HG03439 (cell line): ENCODE measurements around the gene TXNL4A.
"Not testable (repeated sequence)": the region's sequence is repeated elsewhere in the genome, so short reads cannot be mapped to it uniquely, and the experiment has no call there.

Source experiments
- ATAC-seq: cut with Tn5 transposase; IDR thresholded peaks from one replicate; pipeline ENCODE4 v1.9.1; 2021; ENCODE audit warnings: mild to moderate bottlenecking, moderate library complexity; ENCODE audit not compliant: unreplicated experiment

Gene TXNL4A

DNA sequence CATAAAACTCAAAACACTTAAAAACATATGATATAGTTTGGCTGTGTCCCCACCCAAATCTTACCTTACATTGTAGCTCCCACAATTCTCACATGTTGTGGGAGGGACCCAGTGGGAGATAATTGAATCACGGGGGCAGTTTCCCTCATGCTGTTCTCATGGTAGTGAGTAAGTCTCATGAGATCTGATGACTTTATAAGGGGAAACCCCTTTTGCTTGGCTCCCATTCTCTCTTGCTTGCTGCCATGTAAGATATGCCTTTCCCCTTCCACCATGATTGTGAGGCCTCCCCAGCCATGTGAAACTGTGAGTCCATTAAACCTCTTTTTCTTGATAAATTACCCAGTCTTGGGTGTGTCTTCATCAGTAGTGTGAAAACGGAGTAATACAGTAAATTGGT is 11.3 kb upstream of the TXNL4A start:
- not testable (repeated sequence) for ATAC-seq

DNA sequence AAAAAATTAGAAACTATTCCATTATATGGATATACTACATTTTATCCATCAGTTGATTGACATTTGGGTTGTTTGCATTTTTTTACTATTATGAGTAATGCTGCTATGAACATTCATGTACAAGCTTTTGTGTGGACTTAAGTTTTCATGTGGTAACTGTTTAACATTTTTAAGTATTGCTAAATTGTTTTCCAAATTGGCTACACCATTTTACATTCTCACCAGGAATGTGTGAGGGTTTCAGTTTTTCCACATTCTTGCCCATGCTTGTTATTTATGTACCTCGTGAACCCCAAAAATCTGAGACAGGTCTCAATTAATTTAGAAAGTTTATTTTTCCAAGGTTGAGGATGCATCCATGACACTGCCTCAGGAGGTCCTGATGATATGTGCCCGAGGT is 3.1 kb upstream of the TXNL4A start:
- no peak for ATAC-seq

DNA sequence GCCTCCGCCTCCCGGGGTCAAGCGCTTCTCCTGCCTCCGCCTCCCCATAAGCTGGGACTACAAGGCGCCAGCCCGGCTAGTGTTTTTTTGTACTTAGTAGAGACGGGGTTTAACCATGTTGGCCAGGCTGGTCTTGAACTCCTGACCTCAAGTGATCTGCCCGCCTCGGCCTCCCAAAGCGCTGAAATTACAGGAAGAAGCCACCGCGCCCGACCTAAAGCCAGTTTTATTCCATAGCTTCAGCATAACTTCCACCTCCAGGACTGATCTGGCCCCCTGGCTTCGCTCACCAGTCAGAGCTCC is 783 bp upstream of the TXNL4A start:
- no peak for ATAC-seq

DNA sequence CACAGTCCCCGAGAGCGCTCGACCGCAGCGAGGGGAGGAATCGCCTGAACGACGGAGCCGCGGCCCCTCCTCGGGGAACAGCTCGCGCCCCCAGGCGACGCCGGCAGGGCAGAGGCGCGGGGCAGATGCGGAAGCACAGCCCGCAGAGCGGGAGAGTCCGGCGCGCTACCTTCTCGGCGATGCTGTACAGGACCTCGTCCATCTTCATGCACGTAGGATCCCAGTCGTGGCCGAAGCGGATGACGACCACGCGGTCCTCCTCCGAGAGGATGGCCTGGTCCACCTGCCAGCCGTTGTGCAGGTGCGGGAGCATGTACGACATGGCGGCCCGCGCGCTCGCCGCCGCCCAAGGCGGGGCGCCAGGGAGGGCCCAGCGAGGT is 302 bp downstream of the TXNL4A start:
- ATAC-seq, result peak; percentile 62

DNA sequence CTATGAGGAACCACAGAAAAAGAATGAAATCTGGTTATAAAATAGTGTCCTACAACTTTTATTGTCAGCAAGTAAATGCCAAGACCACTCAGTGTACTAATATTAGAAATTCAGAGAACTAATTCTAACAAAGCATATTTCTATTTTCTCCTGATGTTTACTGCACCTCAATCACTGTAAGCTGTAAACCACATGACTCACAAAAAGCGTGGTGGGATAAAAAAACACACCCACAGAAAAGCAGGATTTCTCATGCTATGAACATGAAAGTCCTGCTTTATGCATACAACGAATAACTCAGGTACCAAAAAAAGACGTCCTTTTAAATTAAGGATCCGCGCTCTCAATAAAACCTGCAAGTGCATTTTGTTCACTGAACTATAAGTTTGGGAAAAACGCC is 797 bp downstream of the TXNL4A start:
- ATAC-seq, result no peak

DNA sequence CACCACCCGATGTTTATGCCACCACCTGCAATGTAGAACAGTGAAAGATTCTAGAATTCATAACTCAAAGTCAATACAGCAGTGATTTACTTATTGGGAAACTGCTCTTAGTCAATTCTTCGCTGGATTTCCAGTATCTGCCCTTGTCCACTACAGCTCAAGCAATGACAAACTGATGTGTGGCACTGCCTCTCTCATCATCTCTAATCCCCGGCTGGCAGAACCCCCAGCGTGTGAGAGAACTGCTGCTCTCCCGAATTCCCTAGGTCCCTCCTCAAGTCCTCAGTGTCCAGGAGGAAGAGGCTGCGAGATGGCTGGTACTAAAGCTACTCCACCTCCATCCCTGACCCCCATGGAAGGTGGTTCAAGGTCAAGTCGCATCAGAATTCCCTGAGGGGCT is 1.6 kb downstream of the TXNL4A start:
- no peak for ATAC-seq

DNA sequence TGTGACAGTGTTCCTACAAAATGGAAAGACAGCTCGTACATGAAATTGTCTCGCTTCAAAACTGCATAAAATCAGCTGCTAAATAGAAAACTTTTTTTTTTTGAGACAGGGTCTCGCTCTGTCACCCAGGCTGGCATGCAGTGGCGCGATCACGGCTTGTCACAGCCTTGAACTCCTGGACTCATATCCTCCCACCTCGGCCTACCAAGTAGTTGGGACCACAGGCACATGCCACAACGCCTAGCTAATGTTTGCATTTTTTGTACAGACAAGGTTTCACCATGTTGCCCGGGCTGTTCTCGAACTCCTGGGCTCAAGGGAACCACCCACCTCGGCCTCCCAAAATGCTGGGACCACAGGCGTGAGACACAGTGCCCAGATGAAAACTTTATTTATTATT is 3.2 kb downstream of the TXNL4A start:
- no peak for ATAC-seq

DNA sequence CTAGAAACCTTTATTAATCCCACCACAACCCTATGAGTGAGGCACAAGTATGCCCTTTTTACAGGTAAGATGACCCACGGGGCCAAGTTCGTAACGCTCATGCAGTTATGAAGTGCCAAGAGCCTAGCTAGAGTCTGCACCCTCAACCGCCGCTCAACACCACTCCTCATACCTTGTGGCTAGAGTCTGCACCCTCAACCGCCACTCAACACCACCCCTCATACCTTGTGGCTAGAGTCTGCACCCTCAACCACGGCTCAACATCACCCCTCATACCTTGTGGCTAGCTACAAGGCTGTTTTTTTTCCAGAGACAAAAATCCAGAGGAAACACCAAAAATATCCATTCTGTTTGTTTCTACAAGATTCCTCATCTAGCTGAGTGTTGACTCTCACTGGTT is 4.6 kb downstream of the TXNL4A start:
- ATAC-seq, result no peak

DNA sequence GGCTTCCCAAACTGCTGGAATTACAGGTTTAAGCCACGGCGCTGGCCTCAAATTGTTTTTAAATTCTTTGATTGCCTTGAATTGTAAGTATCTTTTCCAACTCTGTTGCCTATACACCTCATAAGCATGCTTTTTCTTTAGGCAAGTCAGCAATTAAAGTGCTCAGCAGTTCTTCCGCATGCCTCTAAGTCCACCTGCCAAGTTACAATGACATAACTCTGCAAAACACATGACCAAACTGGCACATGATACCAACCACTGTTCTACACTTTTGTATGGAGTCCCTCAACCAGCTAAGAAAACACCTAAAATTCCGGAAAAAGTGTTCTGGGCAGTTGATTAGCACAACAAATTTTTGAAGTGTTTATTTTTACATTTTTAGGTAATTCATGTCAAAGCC is 5.1 kb downstream of the TXNL4A start:
- ATAC-seq, result no peak

DNA sequence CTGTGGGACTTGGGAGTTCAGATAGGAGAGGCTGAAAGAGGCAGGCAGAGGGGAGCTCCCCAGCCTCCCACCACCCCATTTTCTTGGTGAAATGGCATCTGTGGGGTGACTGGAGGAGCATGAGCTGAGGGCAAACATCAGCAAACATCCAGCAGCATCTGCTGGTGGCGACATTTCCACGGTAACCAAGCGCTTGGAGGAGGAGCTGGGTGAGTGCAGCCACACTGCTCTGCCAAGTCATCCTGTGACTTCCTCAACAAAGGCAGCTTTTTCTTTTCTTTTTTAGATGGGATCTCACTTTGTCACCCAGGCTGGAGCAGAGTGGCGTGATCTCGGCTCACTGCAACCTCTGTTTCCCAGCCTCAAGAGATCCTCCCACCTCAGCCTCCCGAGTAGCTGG is 5.6 kb downstream of the TXNL4A start:
- ATAC-seq, result no peak

DNA sequence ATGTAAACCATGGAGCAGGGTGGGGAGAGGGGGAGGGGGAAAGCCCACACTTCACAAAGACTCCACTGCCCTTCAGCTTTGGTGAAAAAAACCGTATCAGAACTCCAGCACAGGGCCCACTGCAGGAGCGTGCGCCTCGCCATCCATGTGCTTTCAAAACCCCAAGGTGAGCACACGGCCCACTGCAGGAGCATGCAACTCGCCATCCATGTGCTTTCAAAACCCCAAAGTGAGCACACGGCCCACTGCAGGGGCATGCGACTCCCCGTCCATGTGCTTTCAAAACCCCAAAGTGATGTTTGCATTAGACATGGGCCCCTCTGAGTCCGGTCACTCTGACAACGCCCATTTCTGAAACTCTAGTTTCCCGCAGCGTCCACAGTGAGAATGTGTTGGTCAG is 7.8 kb downstream of the TXNL4A start:
- no peak for ATAC-seq

DNA sequence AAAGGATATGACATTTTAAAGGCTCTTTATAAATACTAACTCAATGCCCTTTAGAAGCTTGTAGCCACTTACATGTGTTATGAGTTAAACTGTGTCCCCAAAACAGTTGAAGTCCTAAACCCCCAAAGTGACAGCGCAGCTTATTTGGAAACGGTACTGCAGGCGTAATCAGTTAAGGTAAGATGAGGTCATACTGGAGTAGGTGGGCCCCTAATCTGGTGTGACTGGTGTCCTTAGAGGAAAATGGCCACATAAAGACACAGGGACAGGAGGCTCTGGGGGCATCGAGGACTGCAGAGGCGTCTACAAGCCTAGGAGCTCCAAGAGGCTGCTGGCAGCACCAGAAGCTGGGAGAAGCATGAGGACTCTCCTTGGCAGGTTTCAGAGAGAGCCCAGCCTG is 8.5 kb downstream of the TXNL4A start:
- no peak for ATAC-seq

DNA sequence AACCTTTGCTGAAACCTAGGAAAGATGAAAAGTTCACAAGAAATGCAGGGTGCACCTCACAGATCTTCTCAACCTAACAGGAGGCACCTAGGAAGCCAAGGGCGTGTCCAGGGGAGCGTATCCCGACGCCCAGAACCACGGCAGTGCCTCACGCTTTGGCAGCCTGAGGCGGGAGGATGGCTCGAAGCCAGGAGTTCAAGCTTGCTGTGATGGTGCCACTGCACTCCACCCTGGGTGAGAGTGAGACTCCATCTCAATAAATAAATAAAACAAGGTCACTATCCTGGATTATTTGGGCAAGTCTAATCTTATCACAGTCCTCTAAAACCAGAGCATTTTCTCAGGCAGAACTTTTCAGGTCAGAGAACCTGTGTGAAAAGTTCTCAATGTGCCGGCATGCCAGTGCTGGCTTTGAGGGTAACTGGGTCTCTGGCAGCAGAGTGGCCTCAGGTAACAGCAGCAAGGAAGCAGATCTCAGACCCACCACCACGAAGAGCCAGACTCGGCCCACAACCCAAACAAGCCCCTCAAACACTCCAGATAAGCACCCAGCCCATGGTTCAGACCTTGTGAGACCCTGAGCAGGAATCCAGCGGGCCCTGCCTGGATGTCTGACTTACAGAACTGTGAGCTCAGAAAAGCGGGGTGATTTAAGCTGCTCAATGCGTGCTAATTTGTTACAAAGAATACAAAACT is 12.2 kb downstream of the TXNL4A start:
- no peak for ATAC-seq

DNA sequence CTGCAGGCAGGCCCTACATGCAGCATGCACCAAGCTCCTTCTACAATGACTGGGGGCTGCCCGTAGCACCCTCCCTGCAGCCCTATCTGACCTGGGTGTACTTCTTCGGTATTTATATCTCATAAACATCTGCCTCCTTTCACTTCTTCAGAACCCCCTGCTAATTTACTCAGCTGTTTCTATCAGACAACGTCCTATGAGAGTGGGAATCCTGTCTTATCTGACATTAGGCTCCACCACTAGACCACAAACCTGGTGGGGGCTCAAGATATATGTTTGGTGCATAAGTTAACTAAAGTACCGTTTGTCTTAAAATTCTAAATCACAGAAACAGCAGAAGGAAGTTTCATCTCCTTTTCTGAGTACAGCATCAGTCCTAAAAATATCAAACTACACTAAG is 13.3 kb downstream of the TXNL4A start:
- no peak for ATAC-seq

DNA sequence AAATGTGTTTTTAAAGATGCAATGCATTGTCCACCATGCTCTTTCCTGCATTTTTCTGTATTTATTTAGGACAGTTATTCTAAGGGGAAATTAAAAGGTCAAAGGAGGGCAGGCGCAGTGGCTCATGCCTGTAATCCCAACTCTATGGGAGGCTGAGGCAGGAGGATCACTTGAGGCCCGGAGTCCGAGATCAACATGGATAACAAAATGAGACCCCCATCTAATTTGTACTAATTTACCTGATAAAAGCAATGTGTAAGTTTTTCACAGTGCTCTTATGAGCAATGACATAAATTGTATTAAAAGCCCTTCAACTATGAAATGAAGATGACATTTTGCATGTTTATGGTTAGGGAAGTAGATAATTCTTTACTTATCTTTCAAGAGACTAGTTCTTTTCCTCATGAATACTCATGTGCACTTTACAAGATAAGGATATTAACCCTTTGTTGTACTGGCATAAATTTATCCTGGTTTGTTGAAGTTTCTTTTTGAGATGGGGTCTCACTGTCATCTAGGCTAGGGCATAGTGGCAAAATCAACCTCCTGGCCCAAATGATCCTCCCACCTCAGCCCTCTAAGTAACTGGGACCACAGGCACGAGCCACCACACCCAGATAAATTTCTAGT is 14.2 kb downstream of the TXNL4A start:
- no peak for ATAC-seq

DNA sequence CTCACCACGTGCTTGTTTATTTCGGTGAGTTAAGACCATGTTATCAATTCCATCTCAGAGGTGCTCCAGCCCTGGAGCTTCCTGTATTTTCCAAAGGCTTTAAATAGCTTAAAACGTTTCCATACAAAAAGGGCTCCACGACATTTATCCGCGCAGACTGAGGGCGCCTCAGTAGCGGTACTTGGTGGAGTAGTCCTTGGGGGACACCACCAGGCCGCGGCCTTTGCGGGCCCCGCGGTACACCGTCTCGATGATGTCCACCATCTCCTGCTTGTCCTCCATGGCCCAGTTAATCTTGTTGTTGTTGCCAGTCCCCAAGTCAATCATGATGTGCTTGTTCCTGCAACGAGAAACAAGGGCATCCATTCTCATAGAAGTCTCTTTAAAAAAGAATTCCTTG is 14.8 kb downstream of the TXNL4A start:
- no peak for ATAC-seq

DNA sequence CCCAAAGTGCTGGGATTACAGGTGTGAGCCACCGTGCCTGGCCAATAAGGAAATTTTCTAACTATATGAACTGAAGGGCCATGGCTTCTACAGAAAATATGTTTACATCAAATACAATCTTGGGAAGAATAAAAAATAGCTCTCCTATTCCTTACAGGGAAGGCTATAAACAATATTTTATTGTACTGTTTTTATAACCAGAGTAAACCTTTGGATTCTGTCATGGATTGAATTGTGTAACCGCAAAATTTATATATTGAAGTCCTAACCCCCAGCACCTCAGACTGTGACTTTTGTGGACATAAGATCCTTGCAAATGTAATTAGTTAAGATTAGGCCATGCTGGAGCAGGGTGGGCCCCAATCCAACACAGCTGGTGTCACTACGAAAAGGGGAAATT is 15.6 kb downstream of the TXNL4A start:
- no peak for ATAC-seq

DNA sequence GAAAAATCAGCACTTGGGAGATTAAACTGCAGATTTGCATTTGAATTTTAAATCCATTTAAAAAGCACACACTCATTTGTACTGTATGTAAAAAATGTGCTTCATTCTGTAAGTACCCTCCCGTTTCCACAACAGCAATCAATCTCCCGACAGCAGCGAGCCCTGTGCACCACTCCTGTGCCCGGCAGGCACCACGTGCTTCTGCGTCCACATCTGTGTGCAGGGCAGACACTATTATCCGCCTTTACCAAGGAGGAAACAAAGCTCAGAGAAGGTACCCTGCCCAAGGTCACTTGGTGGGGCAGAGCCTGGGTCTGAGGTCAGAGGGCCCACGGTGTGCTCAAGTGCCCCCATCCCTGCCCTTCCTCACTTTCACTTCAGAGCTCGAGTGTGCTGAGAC is 16.4 kb downstream of the TXNL4A start:
- no peak for ATAC-seq

DNA sequence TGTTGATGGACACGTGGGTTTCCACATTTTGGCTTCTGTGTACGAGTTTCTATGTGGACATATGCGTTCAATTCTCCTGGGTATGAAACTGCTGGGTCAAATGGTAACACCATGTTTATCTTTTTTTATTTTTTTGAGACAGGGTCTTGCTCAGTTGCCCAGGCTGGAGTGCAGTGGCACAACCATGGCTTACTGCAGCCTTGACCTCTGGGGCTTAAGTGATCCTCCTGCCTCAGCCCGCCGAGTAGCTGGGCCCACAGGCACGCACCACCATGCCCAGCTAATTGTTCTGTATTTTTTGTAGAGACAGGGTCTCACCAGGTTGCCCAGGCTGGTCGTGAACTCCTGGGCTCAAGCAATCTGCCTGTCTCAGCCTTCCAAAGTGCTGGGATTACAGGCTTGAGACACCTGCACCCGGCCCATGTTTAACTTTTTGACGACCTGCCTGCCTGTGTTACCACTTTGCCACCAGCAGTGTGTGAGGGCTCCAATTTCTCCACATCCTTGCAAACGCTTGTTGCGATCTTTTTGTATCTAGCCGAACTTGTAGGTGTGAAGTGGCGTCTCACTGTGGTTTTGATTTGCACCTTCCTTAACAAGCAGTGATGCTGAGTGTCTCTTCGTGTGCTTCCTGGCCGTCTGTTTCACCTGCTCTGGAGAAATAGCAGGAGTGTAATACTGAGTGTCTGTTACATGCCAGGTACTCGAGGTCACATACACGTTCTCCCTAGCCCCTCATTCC is 17.0 kb downstream of the TXNL4A start:
- ATAC-seq, result no peak

DNA sequence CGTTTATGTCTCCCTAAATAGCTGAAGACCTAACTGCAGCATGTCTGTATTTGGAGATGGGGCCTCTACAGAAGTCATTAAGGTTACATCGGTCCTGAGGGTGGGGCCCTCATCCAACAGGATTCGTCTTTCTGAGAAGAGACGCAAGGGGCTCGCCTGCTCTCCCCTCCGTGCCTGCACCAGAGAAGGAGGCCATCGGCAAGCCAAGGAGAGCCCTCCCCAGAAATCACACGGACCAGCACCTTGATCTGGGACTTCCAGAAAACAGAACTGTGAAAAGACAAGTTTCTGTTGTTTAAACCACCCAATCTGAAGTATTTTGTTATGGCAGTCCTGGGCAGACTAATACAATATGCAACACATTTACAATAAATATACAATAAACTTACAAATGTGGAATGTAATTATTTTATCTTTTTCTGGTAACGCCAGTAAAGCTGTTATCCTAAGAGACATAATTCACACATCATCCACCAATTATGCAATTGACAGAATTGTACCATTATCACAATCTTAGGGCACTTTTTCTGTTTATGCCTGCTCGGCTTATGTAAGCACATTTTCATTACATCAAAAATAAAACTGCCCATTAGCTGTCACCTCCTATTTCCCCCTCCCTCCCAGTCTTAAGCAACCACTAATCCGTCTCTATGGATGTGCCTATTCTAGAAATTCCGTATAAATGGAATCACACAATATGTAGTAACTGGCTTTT is 17.8 kb downstream of the TXNL4A start:
- ATAC-seq, result no peak

DNA sequence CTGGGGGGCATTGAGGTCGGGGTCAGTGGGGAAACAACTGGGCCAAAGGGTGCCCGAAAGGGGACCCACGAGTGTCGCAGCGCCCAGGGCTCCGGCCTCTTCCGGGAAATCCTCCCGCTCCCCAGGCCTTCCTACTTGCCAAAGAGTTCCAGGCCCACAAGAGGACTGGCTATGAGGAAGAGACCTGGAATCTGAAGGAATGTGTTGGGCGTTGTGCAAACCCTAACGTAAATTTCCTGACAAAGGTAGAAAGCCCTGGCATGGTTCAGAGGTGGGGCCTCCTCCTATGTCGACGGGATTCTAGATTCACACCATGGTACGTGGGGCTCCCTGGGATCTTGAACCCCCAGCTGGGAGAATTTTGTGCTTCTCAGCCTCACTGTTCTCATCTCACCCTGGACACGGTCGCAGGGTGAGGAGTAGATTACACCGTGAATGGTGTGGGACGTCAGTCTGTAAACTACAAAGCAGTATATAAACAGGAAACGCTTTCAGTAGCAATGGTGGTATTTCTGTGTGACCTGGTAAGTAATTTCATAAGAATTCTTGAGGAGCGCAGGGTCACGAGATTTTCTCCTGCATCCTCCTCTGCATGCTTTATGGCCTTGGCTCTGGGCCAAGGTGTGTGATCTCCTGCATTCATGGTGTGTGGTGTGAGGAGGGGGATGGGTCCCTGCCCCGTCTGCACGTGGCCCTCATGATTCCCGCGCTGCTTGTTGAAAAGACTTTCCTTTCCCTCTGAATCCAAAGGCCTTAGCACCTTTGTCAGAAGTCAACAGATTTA is 23.1 kb downstream of the TXNL4A start:
- ATAC-seq, result no peak
